Hematopoietic multipotent progenitor cell treated with erythropoietin and hydrocortisone succinate and interleukin-3 and kit ligand, for 17 days (in vitro differentiated cells): ENCODE measurements around the gene PELI2.

Experiments used
- DNase-seq: peaks from one replicate; pipeline ENCODE4 v3.0.0-alpha.2; 2015; ENCODE audit warnings: low spot score

Gene PELI2, protein sequence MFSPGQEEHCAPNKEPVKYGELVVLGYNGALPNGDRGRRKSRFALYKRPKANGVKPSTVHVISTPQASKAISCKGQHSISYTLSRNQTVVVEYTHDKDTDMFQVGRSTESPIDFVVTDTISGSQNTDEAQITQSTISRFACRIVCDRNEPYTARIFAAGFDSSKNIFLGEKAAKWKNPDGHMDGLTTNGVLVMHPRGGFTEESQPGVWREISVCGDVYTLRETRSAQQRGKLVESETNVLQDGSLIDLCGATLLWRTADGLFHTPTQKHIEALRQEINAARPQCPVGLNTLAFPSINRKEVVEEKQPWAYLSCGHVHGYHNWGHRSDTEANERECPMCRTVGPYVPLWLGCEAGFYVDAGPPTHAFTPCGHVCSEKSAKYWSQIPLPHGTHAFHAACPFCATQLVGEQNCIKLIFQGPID

DNA sequence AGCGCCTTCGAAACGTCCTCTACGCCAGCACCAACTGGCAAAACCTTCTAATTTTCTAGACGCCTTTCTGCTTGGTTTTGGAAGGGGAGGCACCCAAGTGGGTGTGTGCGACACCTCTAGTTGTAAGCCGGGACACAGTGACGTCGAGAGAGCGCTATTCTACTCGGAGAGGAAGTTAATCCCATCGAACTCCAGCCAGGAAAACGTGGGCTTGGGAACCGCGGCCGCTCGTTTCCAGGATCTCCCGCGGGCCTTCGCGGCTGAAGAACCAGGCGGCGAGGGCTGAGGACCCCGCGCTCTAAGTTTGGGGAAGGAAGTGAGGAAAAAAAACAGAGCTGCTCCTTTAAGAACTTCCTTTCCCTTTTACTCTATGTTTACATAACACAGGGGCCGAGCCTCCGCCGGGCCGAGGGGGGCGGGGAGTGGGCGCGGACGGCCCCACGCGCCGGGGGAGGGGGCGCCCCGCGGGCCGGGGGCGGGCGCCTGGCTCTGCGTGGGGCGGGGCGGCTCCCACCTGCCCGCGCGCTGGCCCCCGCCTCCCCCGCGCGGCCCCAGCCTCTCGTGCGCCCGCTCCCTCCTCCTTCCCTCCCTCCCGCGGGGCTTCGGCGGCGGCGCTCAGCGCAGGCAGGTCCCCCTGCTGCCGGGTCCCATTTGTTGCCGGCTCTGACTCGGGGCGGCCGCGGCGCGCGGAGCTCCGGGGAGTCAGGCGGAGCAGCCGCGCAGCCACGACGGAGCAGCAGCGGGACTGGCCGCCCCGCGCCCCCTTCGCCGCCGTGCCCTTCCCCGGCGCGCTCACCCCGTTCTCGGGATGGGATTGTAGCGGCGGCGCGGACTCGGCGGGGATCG lies at the start of gene PELI2:
Gene PELI2, plus strand, starts transcription at position 647 of the 846 bp plus-strand sequence. CDS start 250 bp downstream, outside the sequence.
- peak; percentile 7 for DNase-seq

GRCh38 chr14:56073799-56074198 lies 44.4 kb upstream of the PELI2 start:
- DNase-seq, result no peak

- no peak for DNase-seq
These were observed 42.9 kb upstream of the PELI2 start for GRCh38 chr14:56075301-56075700.

DNA sequence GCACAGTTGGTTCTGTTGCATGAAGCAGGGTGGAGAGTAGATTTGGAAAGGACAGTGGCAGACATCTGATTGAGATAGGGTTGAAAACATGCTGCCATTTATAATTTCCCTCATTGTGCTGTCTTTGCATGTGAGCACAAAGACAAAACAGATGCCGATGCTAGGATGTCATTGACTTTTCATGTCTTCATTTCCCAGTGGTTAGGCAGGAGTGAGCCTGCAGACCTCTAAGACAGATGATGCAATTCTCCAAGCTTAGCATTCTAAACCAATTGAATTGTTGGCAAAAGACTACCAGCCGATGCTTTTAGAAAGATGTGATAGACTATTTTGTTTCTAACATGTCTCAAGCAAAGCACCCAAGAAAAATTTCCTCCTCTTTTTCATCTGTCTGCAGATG lies 37.1 kb upstream of the PELI2 start:
- no peak for DNase-seq

DNA sequence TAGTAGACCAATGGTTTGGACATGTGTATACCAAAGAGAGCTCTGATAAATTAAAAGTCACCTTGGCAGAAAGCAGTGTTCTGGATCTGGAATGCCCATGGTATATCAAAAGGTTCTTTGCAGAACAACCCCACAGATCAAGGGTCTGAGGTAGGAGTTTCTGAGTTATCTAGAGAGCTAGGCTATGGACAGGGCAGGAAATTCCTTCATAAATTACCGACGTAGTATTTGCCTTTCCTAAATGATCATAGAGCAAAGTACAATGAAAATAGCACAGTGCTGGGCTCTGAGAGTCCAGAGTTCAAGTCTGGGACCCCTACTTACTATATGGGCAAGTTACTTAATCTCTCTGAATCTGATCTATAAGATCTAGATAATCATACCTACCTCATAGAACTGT lies 35.3 kb upstream of the PELI2 start:
- no peak for DNase-seq

DNA sequence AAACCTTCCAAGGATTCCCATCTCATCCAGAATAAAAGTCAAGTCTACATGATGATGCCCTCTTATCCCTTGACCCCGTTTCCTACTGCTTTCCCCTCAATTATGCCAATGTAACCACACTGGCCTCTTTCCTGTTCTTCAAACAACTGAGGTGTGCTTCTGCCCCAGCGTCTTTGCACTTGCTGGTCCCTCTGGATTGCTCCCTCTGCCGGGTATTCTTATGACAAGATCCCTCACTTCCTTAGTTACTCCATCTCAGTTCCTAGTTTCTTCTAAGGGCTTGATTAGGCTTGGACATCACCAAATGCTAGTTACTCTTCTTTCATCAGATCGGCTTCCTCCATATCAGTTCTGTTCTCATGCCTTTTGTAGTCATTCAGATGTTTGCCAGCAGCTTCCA lies 32.7 kb upstream of the PELI2 start:
- no peak for DNase-seq

DNA sequence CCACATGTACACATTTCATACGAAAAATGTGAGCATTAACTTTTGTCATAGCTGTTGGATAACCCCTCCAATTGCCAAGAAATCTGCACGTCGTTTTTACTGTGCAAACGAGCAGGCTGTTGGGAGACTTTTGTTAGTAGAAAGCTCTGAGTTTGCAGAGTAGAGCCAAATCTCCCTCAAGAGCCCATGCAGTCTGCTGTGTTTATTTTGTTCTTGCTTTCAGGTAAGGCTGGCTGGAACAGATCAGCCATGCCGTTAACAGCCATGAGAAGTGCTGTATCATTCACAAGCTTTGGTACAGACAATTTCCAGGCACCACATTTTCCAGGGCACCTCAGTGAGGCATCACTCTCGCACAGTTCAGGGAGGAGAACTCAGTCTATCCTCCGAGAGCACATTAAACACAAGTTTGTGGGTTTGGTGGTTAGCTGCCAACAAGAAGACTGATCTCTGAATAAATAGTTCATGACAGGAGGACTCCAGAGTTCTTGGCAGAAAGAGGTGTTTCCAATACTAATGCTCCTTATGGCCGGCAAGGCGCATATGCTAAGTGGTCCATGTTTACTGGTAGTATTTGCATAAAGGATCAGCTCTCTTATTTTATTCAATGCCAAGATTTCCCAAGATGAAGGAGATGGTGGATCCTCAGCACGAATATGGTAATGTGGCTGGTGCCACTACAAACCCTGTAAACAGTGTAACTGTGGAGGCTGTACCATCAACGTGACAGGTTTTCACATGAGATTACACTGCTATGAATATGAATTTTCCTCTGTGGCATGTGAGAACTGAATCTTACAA lies 30.3 kb upstream of the PELI2 start:
- no peak for DNase-seq

GRCh38 chr14:56088941-56089340 lies 29.3 kb upstream of the PELI2 start:
- DNase-seq, result no peak

DNA sequence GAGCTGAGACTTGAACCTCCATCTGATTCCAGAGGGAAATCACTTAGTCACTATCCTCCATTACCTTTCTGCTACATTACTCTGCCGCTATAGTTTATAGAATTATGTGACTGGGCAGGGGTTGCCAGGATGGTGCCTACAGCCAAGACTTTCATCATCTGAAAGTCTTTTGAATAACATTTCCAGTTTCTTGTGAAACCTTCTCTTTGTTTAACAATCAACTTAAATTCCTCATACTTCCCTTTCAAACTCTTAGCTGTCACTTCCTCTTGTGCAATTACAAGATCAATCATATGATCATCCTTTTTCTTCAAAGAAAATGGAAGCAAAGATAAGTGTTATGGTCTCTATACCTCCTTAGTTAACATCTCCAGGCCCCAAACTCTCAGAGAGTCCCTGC lies 25.4 kb upstream of the PELI2 start:
- no peak for DNase-seq

DNA sequence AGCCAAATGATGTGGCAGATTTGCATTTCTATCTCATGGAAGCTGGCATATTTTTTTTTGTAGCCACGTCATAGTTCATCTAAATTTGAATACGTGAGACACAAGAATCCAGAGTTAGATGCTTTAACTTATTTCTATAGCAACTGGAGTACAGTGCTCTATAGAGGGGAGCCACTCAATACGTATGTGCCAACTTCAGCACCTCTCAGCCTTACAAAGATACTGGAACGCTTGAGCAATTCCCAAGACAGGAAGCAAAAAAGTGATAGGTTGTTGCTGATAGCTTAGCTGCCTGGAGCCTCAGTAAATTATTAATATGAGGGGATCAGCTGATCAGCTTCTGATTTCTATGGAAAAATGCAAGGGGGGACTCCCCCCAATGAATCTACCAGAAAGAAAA lies 24.1 kb upstream of the PELI2 start:
- DNase-seq, result no peak

DNA sequence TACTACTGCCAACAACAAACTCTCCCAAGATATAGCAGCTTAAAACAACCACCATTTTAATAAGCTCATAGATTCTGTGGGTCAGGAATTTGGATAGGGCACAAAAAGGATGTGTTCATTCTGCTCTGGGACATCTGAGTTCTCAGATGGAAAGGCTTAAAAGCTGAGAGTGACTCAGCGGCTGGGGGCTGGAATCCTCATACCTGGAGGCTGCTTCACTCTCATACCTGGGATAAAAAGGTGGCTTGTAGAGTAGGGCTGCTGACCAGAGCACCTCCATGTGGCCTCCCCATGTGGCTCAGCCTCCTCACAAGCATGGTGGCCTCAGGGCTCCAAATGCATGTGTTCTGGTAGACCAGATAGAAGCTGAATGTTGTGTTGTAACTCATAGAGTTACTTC lies 20.2 kb upstream of the PELI2 start:
- DNase-seq, result no peak

DNA sequence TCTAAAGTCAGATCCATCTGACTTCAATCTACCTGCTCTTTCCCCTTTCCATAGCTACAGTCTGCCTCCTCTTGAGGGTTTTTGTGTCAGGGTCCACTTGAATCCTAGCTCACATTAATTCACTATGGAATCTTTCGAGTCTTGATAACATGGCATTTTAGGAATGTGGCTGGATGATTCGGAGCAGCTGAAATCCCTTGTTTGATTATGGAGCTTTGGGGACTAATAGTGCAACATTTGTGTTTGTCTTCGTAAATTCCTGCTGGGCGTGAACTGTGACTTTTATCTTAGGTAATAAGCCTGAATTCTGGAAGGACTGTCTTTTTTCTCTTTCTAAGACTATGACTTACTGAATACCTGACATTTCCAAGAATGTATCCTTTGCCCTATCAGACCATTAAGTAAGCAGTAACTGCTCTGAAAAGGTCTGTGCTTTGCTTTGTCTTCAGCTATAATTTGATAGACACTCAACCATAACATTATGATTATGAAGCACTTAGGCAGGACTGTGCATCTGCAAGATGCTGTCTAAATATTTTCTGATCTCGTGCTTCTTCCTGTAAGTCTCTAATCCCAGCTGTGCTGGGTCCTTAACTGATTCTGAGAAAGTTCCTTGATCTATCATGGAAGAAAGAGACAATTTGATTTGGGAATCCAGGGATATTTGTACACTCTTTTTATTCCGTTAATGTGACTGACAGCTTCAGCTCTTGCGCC lies 19.0 kb upstream of the PELI2 start:
- no peak for DNase-seq

- no peak for DNase-seq
These were observed 17.7 kb upstream of the PELI2 start for GRCh38 chr14:56100556-56100955.

- DNase-seq, result no peak
These were observed 15.3 kb upstream of the PELI2 start for GRCh38 chr14:56102941-56103340.

- DNase-seq, result no peak
These were observed 10.6 kb upstream of the PELI2 start for GRCh38 chr14:56107615-56108014.

GRCh38 chr14:56108057-56108456 lies 10.2 kb upstream of the PELI2 start:
- DNase-seq, result no peak

- no peak for DNase-seq
These were observed 5.4 kb upstream of the PELI2 start for GRCh38 chr14:56112781-56113180.

DNA sequence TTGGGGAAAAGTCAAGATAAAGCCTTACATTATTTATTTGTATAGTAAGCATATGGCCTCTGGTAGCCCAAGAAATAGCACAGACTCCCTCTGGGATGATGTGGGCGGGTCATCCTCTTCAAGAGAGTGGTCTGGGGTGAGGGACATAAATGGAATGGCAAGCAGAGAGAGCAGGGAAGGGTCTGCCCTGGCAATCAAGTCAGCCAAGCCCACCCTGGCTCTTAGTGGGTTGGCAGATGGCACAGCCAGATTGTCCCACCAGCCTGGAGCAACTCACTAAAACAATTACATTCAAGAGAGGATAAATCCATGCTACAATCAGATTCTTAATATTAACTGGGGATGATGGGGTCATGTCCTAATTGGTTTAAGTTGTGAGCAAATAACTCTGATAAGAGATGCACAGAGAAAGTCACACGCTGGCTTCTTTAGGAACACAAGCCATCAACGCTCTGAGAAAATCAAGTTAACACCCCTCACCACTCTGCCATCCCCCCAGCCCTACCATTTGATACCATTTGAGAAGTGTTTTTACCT lies 2.8 kb upstream of the PELI2 start:
- no peak for DNase-seq

DNA sequence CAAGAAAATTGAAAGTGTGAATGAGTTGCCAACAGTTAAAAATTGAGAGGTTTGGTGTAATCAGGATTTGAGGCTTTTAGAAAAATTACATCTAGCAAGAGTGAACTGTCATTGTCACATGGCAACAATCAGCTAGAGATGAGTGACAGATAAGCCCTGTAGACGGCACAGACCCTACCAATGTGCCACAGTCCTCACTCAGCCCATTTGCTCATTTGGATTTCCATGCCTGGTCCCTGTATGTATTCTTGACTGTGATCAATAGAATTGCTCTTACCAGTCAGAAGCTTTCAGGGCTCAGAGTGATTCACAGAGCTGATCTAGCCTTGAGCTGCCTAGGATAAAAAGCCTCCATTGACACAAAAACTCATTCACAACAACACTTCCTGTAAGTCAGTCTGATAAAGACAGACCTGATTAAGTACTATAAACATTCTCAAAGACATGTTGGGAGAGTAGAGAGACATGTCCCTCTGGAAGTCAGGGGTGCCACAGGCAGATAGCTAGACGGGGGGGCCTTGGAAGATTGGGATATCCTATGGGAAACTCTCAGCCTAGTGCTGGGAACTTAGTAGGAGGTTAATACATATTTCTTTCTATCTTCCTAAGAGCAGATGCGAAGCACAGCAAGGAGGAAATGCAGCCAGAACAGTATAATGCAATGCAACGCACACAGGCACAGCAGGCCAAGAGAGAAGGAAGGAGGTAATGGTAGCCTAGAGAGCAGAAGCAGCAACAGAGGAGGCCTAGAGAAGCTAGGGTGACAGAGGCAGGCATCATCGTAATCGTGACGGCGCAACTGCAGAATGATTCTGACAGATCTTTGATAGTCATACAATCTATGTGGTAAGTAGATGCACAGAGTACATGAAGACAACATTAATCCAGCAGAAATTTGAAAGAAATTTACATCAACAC lies 2.0 kb upstream of the PELI2 start:
- DNase-seq, result no peak

DNA sequence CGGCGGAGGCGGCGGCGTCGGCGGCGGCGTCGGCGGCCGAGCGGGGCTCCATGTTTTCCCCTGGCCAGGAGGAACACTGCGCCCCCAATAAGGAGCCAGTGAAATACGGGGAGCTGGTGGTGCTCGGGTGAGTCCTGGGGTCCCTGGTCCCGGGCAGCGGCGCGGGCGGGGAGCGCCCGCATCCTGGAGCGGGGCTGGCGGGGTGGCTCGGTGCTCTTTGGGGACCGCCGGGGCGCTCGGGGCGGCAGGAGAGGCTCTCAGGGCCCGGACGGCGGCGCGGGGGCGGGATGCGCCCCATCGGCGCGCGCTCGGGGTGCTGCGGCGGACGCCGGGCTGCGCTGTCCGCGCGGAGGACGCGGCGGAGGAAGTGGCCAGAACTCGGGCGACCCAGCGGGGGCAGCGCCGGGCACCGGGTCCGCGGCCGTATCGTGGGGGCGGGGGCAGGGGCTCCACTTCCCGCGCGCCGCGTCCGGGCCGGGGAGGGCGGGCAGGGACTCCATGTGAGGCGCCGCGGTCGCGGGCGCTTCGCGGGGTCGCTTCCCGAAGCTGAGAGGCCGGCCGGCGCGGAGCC lies 485 bp downstream of the PELI2 start:
- DNase-seq, result no peak
